ENCODE data around the gene PPIL1. TPM values are rescaled to one million over a fixed set of nuclear protein-coding genes. Genes with fewer than 3 reads are reported as not detected.

The PPIL1 gene
- total and polyA plus RNA-seq, 2 donors (not counting 1 experiment from before 2014, with no cell fraction given): 17.5 to 30.6 TPM

DNA sequence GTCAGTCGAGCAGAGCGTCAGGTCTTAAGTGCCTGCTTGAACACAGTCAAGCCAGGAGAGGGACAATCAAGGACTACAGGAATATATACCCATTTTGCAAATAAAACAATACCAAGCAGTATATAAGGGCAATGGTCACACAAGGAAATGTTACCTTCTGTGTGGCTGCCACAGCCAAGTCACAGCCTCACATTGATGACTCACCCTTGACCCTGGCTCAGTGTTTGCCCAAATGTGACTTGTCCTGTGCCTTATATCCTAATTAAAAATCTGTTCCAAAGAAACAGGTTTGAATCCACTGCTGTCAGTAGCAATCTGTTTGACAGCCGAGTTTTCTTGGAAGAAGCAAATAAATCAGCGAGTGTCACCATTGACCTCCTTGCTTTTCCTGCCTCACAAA lies 45.4 kb upstream of the PPIL1 start:
- Histone ChIP-seq H4K20me1 (ENCODE audit: control insufficient read depth, extremely low read depth, insufficient read depth, low read length) (no peaks in the 10 kb centered on the region), H3K9ac (ENCODE audit: insufficient read depth, low read length) (no peak overlapping the region), H2AFZ (ENCODE audit: low read length) (no peak overlapping the region), H3K4me2 (ENCODE audit: extremely low read depth, insufficient read depth, low read length) (no peak overlapping the region), H3K9me3 (ENCODE audit: control insufficient read depth, insufficient read depth, low read depth, low read length) (no peaks in the 10 kb centered on the region), H3K4me3 (replicated peaks in 1 of 4; ENCODE audit: control extremely low read depth in 1 of 4, insufficient read depth in 1 of 4, low read depth in 3 of 4, low read length in 4 of 4) (no peak overlapping the region), H3K79me2 (ENCODE audit: control insufficient read depth, insufficient read depth, low read length) (no peaks in the 10 kb centered on the region), H3K27ac (ENCODE audit: insufficient read depth, low read length) (no peak overlapping the region), H3K4me1 (ENCODE audit: control insufficient read depth, extremely low read depth, insufficient read depth, low read length) (peaks cover 18% of the 10 kb centered on the region), H3K27me3 (ENCODE audit: control insufficient read depth, insufficient read depth, low read length) (no peaks in the 10 kb centered on the region), H3K36me3 (ENCODE audit: control insufficient read depth, insufficient read depth, low read length) (peaks cover 16% of the 10 kb centered on the region)
- no peak for DNase-seq (ENCODE audit: low read depth in 2 of 2)
- TF ChIP-seq, protein P1, sequence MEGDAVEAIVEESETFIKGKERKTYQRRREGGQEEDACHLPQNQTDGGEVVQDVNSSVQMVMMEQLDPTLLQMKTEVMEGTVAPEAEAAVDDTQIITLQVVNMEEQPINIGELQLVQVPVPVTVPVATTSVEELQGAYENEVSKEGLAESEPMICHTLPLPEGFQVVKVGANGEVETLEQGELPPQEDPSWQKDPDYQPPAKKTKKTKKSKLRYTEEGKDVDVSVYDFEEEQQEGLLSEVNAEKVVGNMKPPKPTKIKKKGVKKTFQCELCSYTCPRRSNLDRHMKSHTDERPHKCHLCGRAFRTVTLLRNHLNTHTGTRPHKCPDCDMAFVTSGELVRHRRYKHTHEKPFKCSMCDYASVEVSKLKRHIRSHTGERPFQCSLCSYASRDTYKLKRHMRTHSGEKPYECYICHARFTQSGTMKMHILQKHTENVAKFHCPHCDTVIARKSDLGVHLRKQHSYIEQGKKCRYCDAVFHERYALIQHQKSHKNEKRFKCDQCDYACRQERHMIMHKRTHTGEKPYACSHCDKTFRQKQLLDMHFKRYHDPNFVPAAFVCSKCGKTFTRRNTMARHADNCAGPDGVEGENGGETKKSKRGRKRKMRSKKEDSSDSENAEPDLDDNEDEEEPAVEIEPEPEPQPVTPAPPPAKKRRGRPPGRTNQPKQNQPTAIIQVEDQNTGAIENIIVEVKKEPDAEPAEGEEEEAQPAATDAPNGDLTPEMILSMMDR (conservative IDR thresholded peaks at IDR 0.05 in 1 of 2, IDR thresholded peaks at IDR 0.05 in 1 of 2; ENCODE audit: low read depth in 1 of 2, low read length in 2 of 2): no peak
- TF ChIP-seq EZH2 (IDR thresholded peaks at IDR 0.05; ENCODE audit: low read length, missing control alignments): no peak

DNA sequence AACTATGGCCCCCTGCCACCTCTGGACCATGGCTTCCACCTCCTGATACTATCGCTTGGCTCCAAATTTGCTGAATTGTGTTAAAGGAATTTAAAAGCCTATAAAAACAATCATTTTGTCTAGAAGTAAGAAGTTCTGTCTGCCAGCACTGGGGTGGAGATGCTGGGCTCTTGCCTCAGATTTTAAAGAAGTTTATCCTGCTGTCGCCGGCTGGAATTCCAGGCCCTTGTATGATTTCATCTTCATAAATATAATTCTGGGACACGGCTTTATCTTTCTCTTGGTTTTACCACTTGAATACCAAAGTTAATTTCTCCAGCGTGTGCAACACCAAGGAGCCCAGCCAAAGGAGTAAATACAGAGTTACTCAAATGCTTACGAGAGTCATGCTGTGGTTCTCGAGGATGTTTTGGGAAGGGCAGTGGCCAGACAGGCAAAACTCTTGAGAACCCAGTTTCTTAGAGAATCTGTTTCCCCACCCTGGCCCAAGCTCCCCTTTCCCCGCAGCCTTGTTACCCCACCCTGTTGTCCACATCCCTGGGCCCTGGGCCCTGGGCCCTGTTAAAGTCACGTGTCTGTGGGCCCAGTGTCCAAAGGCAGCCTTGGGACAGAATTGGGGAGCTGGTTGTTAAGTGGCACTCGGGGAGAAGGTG lies 43.1 kb upstream of the PPIL1 start:
- Histone ChIP-seq H3K9me3 (ENCODE audit: control insufficient read depth, insufficient read depth, low read depth, low read length) (no peaks in the 10 kb centered on the region), H3K27ac (ENCODE audit: insufficient read depth, low read length) (peak overlapping the region; percentile 68), H3K9ac (ENCODE audit: insufficient read depth, low read length) (no peak overlapping the region), H3K4me2 (ENCODE audit: extremely low read depth, insufficient read depth, low read length) (peak overlapping the region; percentile 44), H3K36me3 (ENCODE audit: control insufficient read depth, insufficient read depth, low read length) (peaks cover 17% of the 10 kb centered on the region), H4K20me1 (ENCODE audit: control insufficient read depth, extremely low read depth, insufficient read depth, low read length) (no peaks in the 10 kb centered on the region), H3K27me3 (ENCODE audit: control insufficient read depth, insufficient read depth, low read length) (no peaks in the 10 kb centered on the region), H3K4me3 (replicated peaks in 1 of 4; ENCODE audit: control extremely low read depth in 1 of 4, insufficient read depth in 1 of 4, low read depth in 3 of 4, low read length in 4 of 4) (no peak overlapping the region), H2AFZ (ENCODE audit: low read length) (no peak overlapping the region), H3K4me1 (ENCODE audit: control insufficient read depth, extremely low read depth, insufficient read depth, low read length) (peaks cover 17% of the 10 kb centered on the region), H3K79me2 (ENCODE audit: control insufficient read depth, insufficient read depth, low read length) (no peaks in the 10 kb centered on the region)
- TF ChIP-seq, protein P1 (conservative IDR thresholded peaks at IDR 0.05 in 1 of 2, IDR thresholded peaks at IDR 0.05 in 1 of 2; ENCODE audit: low read depth in 1 of 2, low read length in 2 of 2): no peak
- no peak for TF ChIP-seq EZH2 (IDR thresholded peaks at IDR 0.05; ENCODE audit: low read length, missing control alignments)
- peak; percentile 38 to 75 for DNase-seq (ENCODE audit: low read depth in 2 of 2)

DNA sequence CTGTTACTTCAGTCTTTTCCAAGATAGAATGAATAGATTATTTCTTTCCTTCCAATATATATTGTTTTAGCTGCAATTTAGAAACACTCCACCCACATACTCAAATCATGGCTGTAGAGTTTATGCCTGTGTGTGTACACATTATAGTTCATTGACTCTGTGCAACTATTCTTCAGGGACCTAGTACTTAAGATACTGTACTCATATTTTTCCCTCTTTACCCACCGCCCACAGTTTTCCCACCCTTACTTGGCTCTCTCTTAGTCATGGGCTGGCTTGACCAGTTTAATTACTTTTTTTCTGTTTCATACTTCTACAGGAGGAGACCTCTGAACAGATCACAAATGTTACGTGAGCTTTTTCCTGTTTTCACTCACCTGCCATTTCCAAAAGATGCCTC lies 41.5 kb upstream of the PPIL1 start:
- Histone ChIP-seq H3K4me1 (ENCODE audit: control insufficient read depth, extremely low read depth, insufficient read depth, low read length) (peaks cover 21% of the 10 kb centered on the region), H3K9ac (ENCODE audit: insufficient read depth, low read length) (no peak overlapping the region)
- TF ChIP-seq, protein P1 (conservative IDR thresholded peaks at IDR 0.05 in 1 of 2, IDR thresholded peaks at IDR 0.05 in 1 of 2; ENCODE audit: low read depth in 1 of 2, low read length in 2 of 2): no peak
- no peak for TF ChIP-seq EZH2 (IDR thresholded peaks at IDR 0.05; ENCODE audit: low read length, missing control alignments)

More for the DNA sequence above, 41.5 kb upstream of the PPIL1 start:
- H3K36me3 ChIP-seq (ENCODE audit: control insufficient read depth, insufficient read depth, low read length): peaks cover 17% of the 10 kb centered on the region
- DNase-seq (ENCODE audit: low read depth in 2 of 2): peak in 1 of 2 donors; percentile 37
- H3K27ac ChIP-seq (ENCODE audit: insufficient read depth, low read length): no peak overlapping the region
- no peaks in the 10 kb centered on the region for H3K9me3 ChIP-seq (ENCODE audit: control insufficient read depth, insufficient read depth, low read depth, low read length)
- H3K4me2 ChIP-seq (ENCODE audit: extremely low read depth, insufficient read depth, low read length): no peak overlapping the region
- no peak overlapping the region for H3K4me3 ChIP-seq (replicated peaks in 1 of 4; ENCODE audit: control extremely low read depth in 1 of 4, insufficient read depth in 1 of 4, low read depth in 3 of 4, low read length in 4 of 4)
- no peaks in the 10 kb centered on the region for H3K27me3 ChIP-seq (ENCODE audit: control insufficient read depth, insufficient read depth, low read length)
- no peaks in the 10 kb centered on the region for H4K20me1 ChIP-seq (ENCODE audit: control insufficient read depth, extremely low read depth, insufficient read depth, low read length)
- no peak overlapping the region for H2AFZ ChIP-seq (ENCODE audit: low read length)
- no peaks in the 10 kb centered on the region for H3K79me2 ChIP-seq (ENCODE audit: control insufficient read depth, insufficient read depth, low read length)

All from fibroblast of lung (primary cell).